ENCODE data around the gene WIF1. TPM values are rescaled to one million over a fixed set of nuclear protein-coding genes. Genes with fewer than 3 reads are reported as not detected.

Gene WIF1
- total RNA-seq = 1 to 10 TPM; 1.7 to 4.2 (median 2.3) TPM

GRCh38 chr12:65121049-65121955 lies at the start of gene WIF1:
Gene WIF1 (minus strand): TSS chr12:65121305. CDS start chr12:65121191, 114 bp downstream.
- peak within 1 kb of the TSS; percentile 17 for H3K4me3 ChIP-seq (ENCODE audit: low read depth, poor library complexity, severe bottlenecking)
- WGBS, 2 donors = 5 to 13% methylated on average over 55 to 65 of the region's 73 CpGs
- peak in 1 of 2 donors; percentile 86 for DNase-seq (ENCODE audit: low spot score in 2 of 2)
- intact Hi-C loops (cut with DNase I; ENCODE audit: low total_unique reads) = loop anchor here (10.0 kb wide), 1 partner anchor 227 kb away; no protein-coding TSS in a partner anchor
- no peak for TF ChIP-seq POLR2A (IDR thresholded peaks at IDR 0.05)
- TF ChIP-seq CTCF (IDR thresholded peaks at IDR 0.05) = no peak

GRCh38 chr12:65170209-65170881 lies 49.2 kb upstream of the WIF1 start:
- peak overlapping the region; percentile 82 for H3K4me3 ChIP-seq (ENCODE audit: low read depth, poor library complexity, severe bottlenecking)
- WGBS, 2 donors = 0 to 1% methylated on average over 39 to 47 of the region's 47 CpGs
- TF ChIP-seq CTCF (IDR thresholded peaks at IDR 0.05) (no peak), POLR2A (IDR thresholded peaks at IDR 0.05) (no peak)
- DNase-seq (ENCODE audit: low spot score in 2 of 2) = peak; percentile 37 to 92
- intact Hi-C loops (cut with DNase I; ENCODE audit: low total_unique reads) = no loop called here

GRCh38 chr12:65169320-65170208 lies 48.5 kb upstream of the WIF1 start, which contains the start of gene LEMD3:
Gene LEMD3 (plus strand): TSS chr12:65169583. CDS start chr12:65169597, 14 bp downstream.
- TF ChIP-seq POLR2A (IDR thresholded peaks at IDR 0.05) (no peak), CTCF (IDR thresholded peaks at IDR 0.05) (no peak)
- WGBS, 2 donors = 0 to 2% methylated on average over 65 to 81 of the region's 91 CpGs
- H3K4me3 ChIP-seq (ENCODE audit: low read depth, poor library complexity, severe bottlenecking) = peak within 1 kb of the TSS; percentile 82
- DNase-seq (ENCODE audit: low spot score in 2 of 2) = peak; percentile 91 to 98
- intact Hi-C loops (cut with DNase I; ENCODE audit: low total_unique reads) = no loop called here

GRCh38 chr12:65168681-65169319 lies 47.7 kb upstream of the WIF1 start:
- TF ChIP-seq CTCF (IDR thresholded peaks at IDR 0.05) (no peak), POLR2A (IDR thresholded peaks at IDR 0.05) (no peak)
- WGBS, 2 donors = 10% methylated on average over 11 of the region's 11 CpGs
- DNase-seq (ENCODE audit: low spot score in 2 of 2) = no peak
- H3K4me3 ChIP-seq (ENCODE audit: low read depth, poor library complexity, severe bottlenecking) = peak overlapping the region; percentile 82
- intact Hi-C loops (cut with DNase I; ENCODE audit: low total_unique reads) = no loop called here

GRCh38 chr12:65164774-65165173 lies 43.7 kb upstream of the WIF1 start:
- H3K4me3 ChIP-seq (ENCODE audit: low read depth, poor library complexity, severe bottlenecking) = no peak overlapping the region
- intact Hi-C loops (cut with DNase I; ENCODE audit: low total_unique reads) = no loop called here
- TF ChIP-seq POLR2A (IDR thresholded peaks at IDR 0.05) (no peak), CTCF (IDR thresholded peaks at IDR 0.05) (no peak)
- DNase-seq (ENCODE audit: low spot score in 2 of 2) = no peak
